Stimulated activated CD4-positive, alpha-beta T cell treated with anti-CD3 and anti-CD28 coated beads, TNF-alpha, amount 100 ng/mL, for 4 hours (primary cell): Measurements from ENCODE around the gene LPCAT3.
"Not testable (repeated sequence)": the region's sequence is repeated elsewhere in the genome, so short reads cannot be mapped to it uniquely, and the experiment has no call there.

Experiments
- DNase-seq, 3 experiments: peaks; one replicate each; pipeline ENCODE4 v3.0.0-alpha.2; 2020; ENCODE audit warnings: low read depth in 3 of 3

Gene LPCAT3

GRCh38 chr12:7037411-7037810 is 19.1 kb upstream of the LPCAT3 start:
- DNase-seq: not testable (repeated sequence)

DNA sequence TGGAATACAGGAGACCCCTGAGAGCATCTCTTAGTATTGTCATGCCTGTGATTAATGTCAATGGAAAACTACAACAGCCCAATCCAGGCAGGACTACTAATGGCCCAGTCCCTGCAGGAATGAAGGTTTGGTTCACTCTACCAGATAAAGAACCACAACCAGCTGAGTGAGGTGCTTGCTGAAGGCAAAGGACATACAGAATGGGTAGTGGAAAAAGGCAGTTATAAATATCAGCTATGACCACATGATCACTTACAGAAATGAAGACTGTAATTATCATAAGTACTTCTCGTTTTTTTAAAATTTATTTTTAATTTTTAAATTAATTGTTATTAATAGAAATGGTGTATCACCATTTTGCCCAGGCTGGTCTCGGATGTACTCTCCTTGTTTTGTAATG is 17.2 kb upstream of the LPCAT3 start:
- no peak for DNase-seq

DNA sequence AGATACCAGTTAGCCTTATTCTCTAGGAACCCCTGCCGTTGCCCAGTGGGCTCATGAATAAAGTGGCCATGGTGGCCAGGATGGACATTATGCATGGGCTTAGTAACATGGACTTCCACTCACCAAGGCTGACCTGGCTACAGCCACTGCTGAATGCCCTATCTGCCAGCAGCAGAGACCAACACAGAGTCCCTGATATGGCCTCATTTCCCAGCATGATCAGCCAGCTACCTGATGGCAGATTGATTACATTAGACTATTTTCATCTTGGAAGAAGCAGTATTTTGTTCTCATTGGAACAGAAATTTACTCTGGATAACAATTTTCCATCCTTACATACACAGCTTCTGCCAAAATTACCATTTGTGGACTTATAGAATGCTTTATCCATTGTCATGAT is 16.2 kb upstream of the LPCAT3 start:
- DNase-seq: no peak

GRCh38 chr12:7032990-7033389 is 14.7 kb upstream of the LPCAT3 start:
- no peak for DNase-seq

DNA sequence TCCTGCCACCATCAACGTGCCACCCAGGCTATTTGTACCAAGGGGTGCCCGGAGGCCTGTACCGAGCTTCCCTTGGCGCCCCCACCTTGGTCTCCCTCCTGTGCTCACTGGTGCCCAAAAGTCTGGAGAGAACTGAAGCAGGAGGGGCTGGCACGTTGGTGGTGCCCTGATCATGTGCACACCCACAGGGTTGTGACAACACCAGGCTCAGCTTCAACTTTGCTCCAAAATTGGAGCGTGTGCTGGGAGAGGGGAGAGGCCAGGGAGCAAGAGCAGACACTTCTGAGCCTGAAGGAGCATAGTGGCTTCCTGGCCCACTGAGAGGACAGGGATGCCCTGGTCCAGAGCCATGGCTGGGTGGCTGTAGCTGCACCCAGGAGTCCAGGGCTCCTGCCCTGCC is 13.0 kb upstream of the LPCAT3 start:
- DNase-seq: no peak

DNA sequence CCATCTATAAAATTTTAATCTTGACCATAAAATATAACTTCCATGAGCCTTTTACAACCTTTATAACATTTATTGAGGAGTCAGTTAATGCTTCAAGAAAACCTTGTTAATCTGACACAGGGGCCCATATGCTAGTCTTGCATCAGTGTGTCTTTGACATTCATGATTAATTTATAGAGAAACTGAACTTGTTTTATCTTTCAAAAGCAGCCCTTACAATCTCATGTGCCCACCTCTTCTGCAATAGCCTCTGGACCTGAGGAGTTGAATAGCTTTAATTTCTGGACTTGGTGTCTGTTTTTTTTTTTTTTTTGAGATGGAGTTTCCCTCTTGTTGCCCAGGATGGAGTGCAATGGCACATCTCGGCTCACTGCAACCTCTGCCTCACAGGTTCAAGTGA is 8.6 kb upstream of the LPCAT3 start:
- no peak for DNase-seq

DNA sequence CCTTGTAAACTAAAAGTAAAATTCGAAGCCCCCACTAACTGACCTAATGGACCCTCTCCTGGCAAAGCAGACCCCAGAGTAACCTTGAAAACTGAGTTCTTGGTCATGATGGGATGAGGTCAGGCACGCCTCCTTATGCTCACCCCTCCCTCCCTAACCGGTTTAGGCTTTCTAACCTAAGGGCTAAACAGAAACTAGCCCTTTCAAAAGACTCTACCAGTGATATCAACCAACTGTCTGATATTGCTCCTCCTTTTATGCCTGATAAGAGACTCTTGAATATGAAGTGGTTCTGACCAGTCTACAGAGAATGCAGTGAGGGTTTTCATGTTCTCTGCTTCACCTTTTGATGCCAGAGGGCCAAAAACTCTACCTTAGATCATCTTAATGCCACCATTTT is 4.8 kb upstream of the LPCAT3 start:
- no peak for DNase-seq

GRCh38 chr12:7021956-7022355 is 3.7 kb upstream of the LPCAT3 start:
- DNase-seq: no peak

GRCh38 chr12:7019043-7019569 is 830 bp upstream of the LPCAT3 start:
- no peak for DNase-seq

DNA sequence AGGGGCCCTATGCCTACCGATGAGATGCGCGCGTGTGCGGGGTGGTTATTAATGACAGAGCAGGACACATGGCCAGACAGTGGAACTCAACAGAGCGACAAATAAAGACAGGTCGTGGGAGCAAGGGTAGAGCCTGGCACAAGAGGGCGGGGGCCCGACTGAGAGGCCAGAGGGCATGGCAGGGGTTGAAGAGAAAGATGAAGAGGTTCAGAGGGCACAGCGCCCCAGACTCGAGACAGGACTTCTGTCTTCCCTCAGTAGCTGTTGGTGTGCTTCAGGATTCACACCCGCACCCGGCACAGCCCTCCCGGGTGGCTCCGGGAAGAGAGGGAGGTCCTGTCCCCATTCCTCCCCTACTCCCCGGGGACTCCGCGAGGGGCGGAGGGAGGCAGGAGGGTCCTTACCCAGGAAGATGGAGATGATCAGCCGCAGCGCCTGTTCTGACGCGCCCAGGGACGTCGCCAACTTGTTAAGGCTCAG is 366 bp downstream of the LPCAT3 start:
- no peak for DNase-seq

DNA sequence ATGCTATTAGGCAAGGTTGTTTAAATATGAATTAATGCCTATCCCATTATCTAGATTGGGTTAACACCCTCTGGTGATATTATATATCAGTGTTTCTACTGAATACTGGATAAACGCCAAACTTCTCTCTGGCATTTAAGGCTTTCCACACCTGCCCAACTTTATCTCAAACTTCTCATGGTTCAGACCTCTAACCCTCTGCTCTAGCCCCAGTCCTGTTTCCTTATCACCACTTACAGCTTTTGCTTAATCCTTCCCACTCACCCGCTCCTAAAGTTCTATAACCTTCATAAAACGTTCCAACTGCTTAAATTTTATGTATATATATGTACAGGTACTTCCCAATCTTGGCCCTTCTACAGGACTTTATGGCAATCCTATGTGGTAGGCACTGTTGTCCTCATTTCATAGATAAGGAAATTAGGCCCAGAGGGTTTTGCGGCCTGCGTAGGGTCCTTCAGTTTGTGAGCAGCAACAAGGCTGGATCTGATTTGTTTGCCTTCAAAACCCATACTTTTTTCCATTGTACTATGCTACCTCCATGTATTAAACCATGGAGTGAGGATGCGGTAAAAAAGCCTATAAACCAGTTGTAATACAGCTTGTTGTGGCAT is 1.2 kb downstream of the LPCAT3 start:
- no peak for DNase-seq

- no peak for DNase-seq
Measured at GRCh38 chr12:7015555-7016370, 2.5 kb downstream of the LPCAT3 start.

GRCh38 chr12:7013101-7013500 is 5.2 kb downstream of the LPCAT3 start:
- no peak for DNase-seq

GRCh38 chr12:7012024-7012607 is 6.2 kb downstream of the LPCAT3 start:
- no peak for DNase-seq

DNA sequence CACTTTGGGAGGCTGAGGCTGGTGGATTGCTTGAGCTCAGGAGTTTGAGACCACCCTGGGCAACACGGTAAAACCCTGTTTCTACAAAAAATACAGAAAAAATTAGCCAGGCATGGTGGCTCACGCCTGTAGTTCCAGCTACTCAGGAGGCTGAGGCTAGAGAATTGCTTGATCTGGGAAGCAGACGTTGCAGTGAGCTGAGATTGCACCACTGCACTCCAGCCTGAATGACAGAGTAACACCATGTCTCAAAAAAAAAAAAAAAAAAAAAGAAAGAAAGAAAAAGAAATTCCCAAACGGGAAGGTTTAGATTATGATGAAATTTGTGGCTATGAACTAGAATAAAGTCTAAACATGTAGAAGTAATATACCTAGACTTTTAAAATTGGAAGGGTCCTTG is 6.9 kb downstream of the LPCAT3 start:
- not testable (repeated sequence) for DNase-seq

- no peak for DNase-seq
Measured at GRCh38 chr12:7009512-7009911, 8.8 kb downstream of the LPCAT3 start.

DNA sequence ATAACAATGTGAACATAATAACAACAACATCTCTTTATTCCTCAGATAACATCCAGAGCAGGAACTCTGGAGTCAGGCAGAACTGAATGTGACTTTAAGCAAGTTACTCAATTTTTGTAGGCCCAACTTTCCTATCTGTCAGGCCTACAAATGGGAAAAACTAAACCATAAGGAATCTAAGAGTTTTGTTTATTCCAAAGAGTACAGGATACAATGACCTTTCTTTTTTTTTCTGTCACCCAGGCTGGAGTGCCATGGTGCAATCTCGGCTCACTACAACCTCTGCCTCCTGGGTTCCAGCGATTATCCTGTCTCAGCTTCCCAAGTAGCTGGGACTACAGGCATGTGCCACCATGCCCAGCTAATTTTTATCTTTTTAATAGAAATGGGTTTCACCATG is 9.4 kb downstream of the LPCAT3 start:
- DNase-seq: no peak

GRCh38 chr12:7006639-7007038 is 11.6 kb downstream of the LPCAT3 start:
- DNase-seq: no peak

DNA sequence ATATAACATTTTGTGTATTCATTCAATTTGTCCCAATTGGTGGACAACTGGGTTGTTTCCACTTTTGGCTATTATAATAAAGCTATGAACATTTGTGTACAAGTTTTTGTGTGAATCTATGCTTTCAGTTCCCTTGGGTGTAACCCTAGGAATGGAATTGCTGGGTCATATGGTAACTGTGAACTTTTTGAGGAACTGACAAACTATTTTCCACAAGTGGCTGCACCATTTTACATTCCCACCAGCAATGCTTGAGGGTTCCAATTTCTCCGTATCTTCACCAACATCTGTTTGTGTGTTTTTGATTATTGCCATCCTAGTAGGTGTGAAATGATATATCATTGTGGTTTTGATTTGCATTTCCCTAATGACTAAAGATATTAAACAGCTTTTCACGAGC is 13.0 kb downstream of the LPCAT3 start:
- DNase-seq: no peak

DNA sequence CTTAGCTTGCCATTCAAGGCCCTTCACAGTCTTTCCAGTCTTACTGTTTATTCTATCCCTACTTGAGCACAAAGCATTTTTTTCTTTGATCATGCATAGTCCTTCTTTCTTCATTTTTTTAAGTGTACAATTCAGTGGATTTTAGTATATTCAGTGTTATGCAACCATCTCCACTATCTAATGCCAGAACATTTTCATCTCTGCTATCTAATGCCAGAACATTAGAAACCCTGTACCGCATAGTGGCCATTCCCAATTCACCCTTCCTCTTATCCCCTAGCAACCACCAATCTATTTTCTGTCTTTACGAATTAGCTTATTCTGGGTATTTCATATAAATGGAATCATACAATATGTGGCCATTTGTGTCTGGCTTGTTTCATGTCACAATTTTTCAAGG is 13.4 kb downstream of the LPCAT3 start:
- DNase-seq: no peak

DNA sequence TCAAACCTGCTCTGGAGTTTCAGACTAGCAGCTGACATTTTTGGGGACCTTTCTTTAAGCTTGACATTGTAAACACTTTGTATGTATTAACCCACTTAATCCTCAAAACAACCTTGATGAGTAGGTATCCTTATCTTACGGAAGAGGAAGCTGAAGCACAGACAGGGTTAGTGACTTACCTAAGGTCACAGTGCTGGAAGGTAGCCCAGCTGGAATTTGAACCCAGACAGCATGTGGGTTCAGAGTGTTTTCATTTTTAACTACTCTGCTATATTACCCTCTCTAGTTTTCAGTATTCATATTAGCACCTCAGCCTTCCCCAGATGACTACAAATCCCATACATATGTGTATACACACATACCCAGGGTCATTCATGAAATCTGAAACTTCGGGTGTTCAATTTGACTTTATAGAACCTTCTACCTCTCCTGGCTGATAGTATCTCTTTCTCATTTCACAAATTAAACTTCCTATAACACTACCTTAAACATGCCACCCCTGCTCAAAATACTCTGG is 13.9 kb downstream of the LPCAT3 start:
- no peak for DNase-seq

- no peak for DNase-seq
Measured at GRCh38 chr12:7001921-7002591, 16.2 kb downstream of the LPCAT3 start.
